SK-N-SH treated with all-trans-retinoic acid at 6 μM for 48 hours (cell line): ENCODE results near the gene TK1.
"Not testable (repeated sequence)": the region's sequence is repeated elsewhere in the genome, so short reads cannot be mapped to it uniquely, and the experiment has no call there.

Source experiments
- ATAC-seq: fragments of 200-7000 bp; cut with Tn5 transposase; 3 replicates; pipeline ENCODE4 v1.9.1; 2020; ENCODE audit warnings: mild to moderate bottlenecking, moderate library complexity
- ARNTL ChIP-seq: fragments of 450-650 bp; formaldehyde crosslinking; IDR thresholded peaks from 2 replicates; pipeline ENCODE4 v1.5.0; 2020; ENCODE audit warnings: low read depth, mild to moderate bottlenecking, moderate library complexity, borderline replicate concordance
- BACH2 ChIP-seq: fragments of 250-450 bp; sonication (Bioruptor Pico); IDR thresholded peaks from 2 replicates; pipeline ENCODE4 v1.9.0; 2021; ENCODE audit warnings: mild to moderate bottlenecking, borderline replicate concordance
- CSDC2 ChIP-seq: fragments of 250-450 bp; sonication (Bioruptor Pico); IDR thresholded peaks from 2 replicates; pipeline ENCODE4 v1.5.0; 2020; ENCODE audit warnings: mild to moderate bottlenecking, moderate library complexity
- CSRNP3 ChIP-seq: fragments of 250-450 bp; sonication (Bioruptor Pico); IDR thresholded peaks from 2 replicates; pipeline ENCODE4 v1.5.1; 2021; ENCODE audit warnings: mild to moderate bottlenecking, moderate library complexity
- ESRRG ChIP-seq: fragments of 250-450 bp; sonication (Bioruptor Pico); IDR thresholded peaks from 2 replicates; pipeline ENCODE4 v1.6.1; 2021; ENCODE audit warnings: mild to moderate bottlenecking
- GLIS3 ChIP-seq: fragments of 250-450 bp; sonication (Bioruptor Pico); IDR thresholded peaks from 2 replicates; pipeline ENCODE4 v1.5.0; 2020; ENCODE audit warnings: mild to moderate bottlenecking, moderate library complexity
- ISL1 ChIP-seq: fragments of 250-450 bp; sonication (Bioruptor Pico); IDR thresholded peaks from 2 replicates; pipeline ENCODE4 v2.1.2; 2022; ENCODE audit warnings: mild to moderate bottlenecking, moderate library complexity
- OSR1 ChIP-seq: fragments of 250-450 bp; sonication (Bioruptor Pico); IDR thresholded peaks from 2 replicates; pipeline ENCODE4 v1.8.0; 2022; ENCODE audit warnings: moderate library complexity, mild to moderate bottlenecking, inconsistent platforms
- PATZ1 ChIP-seq: fragments of 250-450 bp; sonication (Bioruptor Pico); IDR thresholded peaks from 2 replicates; pipeline ENCODE4 v1.8.0; 2020; ENCODE audit warnings: mild to moderate bottlenecking, moderate library complexity, borderline replicate concordance
- POU6F1 ChIP-seq: fragments of 250-450 bp; sonication (Bioruptor Pico); IDR thresholded peaks from 2 replicates; pipeline ENCODE4 v1.8.0; 2021; ENCODE audit warnings: low read depth, mild to moderate bottlenecking, moderate library complexity, borderline replicate concordance
- PPARA ChIP-seq: fragments of 250-450 bp; sonication (Bioruptor Pico); IDR thresholded peaks from 2 replicates; pipeline ENCODE4 v1.5.0; 2020; ENCODE audit warnings: mild to moderate bottlenecking, borderline replicate concordance
- RARB ChIP-seq: fragments of 250-450 bp; sonication (Bioruptor Pico); IDR thresholded peaks from 2 replicates; pipeline ENCODE4 v1.8.0; 2021; ENCODE audit warnings: mild to moderate bottlenecking, moderate library complexity
- SNAI2 ChIP-seq: fragments of 250-450 bp; sonication (Bioruptor Pico); IDR thresholded peaks from 2 replicates; pipeline ENCODE4 v1.5.0; 2020; ENCODE audit warnings: mild to moderate bottlenecking, moderate library complexity
- TOX ChIP-seq: fragments of 250-450 bp; sonication (Bioruptor Pico); IDR thresholded peaks from 2 replicates; pipeline ENCODE4 v1.8.0; 2021; ENCODE audit warnings: mild to moderate bottlenecking, moderate library complexity, borderline replicate concordance
- TSHZ2 ChIP-seq: fragments of 250-450 bp; sonication (Bioruptor Pico); IDR thresholded peaks from 2 replicates; pipeline ENCODE4 v1.5.0; 2020; ENCODE audit warnings: mild to moderate bottlenecking, moderate library complexity
- ZC3H10 ChIP-seq: fragments of 250-450 bp; sonication (Bioruptor Pico); IDR thresholded peaks from 2 replicates; pipeline ENCODE4 v1.5.1; 2021; ENCODE audit warnings: mild to moderate bottlenecking, moderate library complexity
- ZFP30 ChIP-seq: fragments of 450-650 bp; formaldehyde crosslinking; IDR thresholded peaks from 2 replicates; pipeline ENCODE4 v1.5.0; 2022; ENCODE audit warnings: mild to moderate bottlenecking, moderate library complexity
- ZNF565 ChIP-seq: fragments of 450-650 bp; formaldehyde crosslinking; conservative IDR thresholded peaks from 2 replicates; pipeline ENCODE4 v1.5.0; 2020; ENCODE audit warnings: low read depth, mild to moderate bottlenecking, moderate library complexity
- ZNF70 ChIP-seq: fragments of 450-650 bp; formaldehyde crosslinking; IDR thresholded peaks from 2 replicates; pipeline ENCODE4 v1.5.0; 2020; ENCODE audit warnings: mild to moderate bottlenecking, moderate library complexity
- ZNF8 ChIP-seq: fragments of 450-650 bp; formaldehyde crosslinking; IDR thresholded peaks from 2 replicates; pipeline ENCODE4 v1.5.0; 2020; ENCODE audit warnings: mild to moderate bottlenecking, moderate library complexity

TK1 gene

GRCh38 chr17:78186692-78187595 lies at the start of gene TK1, which contains the start of gene AFMID:
Gene TK1, minus strand, starts transcription at chr17:78187052. Its CDS starts 58 bp downstream, at chr17:78186994.
Gene AFMID, plus strand, starts transcription at chr17:78187362. Its CDS starts 9 bp downstream, at chr17:78187371.
- peak; percentile 96 for ATAC-seq
- TF ChIP-seq ARNTL (CRISPR knock-in tag) (no peak), SNAI2 (CRISPR knock-in tag) (no peak), POU6F1 (CRISPR knock-in tag) (no peak), ISL1 (CRISPR knock-in tag) (no peak), ZNF565 (peak; percentile 70; the same call in 1 of the 2 replicates), ZNF70 (0 out of 2 replicates have a peak, but pooled peaks have one; percentile 6)
- TF ChIP-seq, all 23 proteins: peak for 2

- no peak for ATAC-seq
- TF ChIP-seq ZNF565 (no peak), ZNF70 (no peak), POU6F1 (CRISPR knock-in tag) (no peak), RARB (CRISPR knock-in tag) (no peak), ZC3H10 (CRISPR knock-in tag) (no peak), TOX (no peak), CSRNP3 (no peak), OSR1 (CRISPR knock-in tag) (no peak), BACH2 (CRISPR knock-in tag) (no peak), ESRRG (CRISPR knock-in tag) (no peak), TSHZ2 (no peak), GLIS3 (no peak), CSDC2 (CRISPR knock-in tag) (no peak), ISL1 (CRISPR knock-in tag) (no peak), PPARA (CRISPR knock-in tag) (no peak), ZNF8 (no peak), SNAI2 (CRISPR knock-in tag) (no peak), PATZ1 (CRISPR knock-in tag) (no peak), ARNTL (CRISPR knock-in tag) (no peak), ZFP30 (CRISPR knock-in tag) (no peak)
- TF ChIP-seq, all 23 proteins: peak for 0
Measured at GRCh38 chr17:78235885-78236284, 49.0 kb upstream of the TK1 start.

GRCh38 chr17:78235022-78235421 lies 48.2 kb upstream of the TK1 start:
- not testable (repeated sequence) for ATAC-seq
